ENCODE results near the gene RUNX1. TPM values are rescaled to one million over a fixed set of nuclear protein-coding genes. Genes with fewer than 3 reads are reported as not detected.

The RUNX1 gene
- total RNA-seq, 1 donor from 2014 or later, result 18.7 TPM

- Mint-ChIP-seq H3K9me3 (ENCODE audit: unreplicated experiment) (no peaks in the 10 kb centered on the region), H3K4me1 (ENCODE audit: unreplicated experiment) (peaks cover 5% of the 10 kb centered on the region), H3K4me3 (ENCODE audit: unreplicated experiment) (no peak overlapping the region), H3K27me3 (ENCODE audit: unreplicated experiment) (no peaks in the 10 kb centered on the region), H3K27ac (ENCODE audit: unreplicated experiment) (no peak overlapping the region), H3K36me3 (ENCODE audit: low read depth, unreplicated experiment) (no peaks in the 10 kb centered on the region)
- DNase-seq (ENCODE audit: low spot score), result no peak
- TF ChIP-seq, protein P1, sequence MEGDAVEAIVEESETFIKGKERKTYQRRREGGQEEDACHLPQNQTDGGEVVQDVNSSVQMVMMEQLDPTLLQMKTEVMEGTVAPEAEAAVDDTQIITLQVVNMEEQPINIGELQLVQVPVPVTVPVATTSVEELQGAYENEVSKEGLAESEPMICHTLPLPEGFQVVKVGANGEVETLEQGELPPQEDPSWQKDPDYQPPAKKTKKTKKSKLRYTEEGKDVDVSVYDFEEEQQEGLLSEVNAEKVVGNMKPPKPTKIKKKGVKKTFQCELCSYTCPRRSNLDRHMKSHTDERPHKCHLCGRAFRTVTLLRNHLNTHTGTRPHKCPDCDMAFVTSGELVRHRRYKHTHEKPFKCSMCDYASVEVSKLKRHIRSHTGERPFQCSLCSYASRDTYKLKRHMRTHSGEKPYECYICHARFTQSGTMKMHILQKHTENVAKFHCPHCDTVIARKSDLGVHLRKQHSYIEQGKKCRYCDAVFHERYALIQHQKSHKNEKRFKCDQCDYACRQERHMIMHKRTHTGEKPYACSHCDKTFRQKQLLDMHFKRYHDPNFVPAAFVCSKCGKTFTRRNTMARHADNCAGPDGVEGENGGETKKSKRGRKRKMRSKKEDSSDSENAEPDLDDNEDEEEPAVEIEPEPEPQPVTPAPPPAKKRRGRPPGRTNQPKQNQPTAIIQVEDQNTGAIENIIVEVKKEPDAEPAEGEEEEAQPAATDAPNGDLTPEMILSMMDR (IDR thresholded peaks at IDR 0.05; ENCODE audit: unreplicated experiment), result no peak
These were observed 118.1 kb downstream of the RUNX1 start for GRCh38 chr21:34930971-34931370.

DNA sequence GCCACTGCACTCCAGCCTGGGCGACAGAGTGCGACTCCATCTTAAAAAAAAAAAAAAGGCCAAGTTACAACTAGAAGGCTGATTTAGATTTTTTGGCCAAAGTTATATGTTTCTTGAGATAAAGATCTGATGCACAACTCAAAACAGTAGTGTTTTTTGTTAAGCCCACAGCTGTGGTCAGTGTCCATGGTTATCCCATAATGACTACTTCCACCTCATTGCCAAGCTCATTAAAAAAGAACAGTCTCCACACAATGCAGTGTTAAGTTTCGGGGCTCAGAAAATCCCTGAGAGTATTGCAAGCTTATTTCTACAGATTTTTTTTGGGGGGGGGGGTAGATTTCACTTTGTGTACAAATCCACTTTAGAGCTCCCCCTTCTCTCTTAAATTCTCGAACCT, 120.5 kb downstream of the RUNX1 start:
- DNase-seq (ENCODE audit: low spot score), result no peak
- no peaks in the 10 kb centered on the region for H3K36me3 Mint-ChIP-seq (ENCODE audit: low read depth, unreplicated experiment)
- H3K9me3 Mint-ChIP-seq (ENCODE audit: unreplicated experiment), result no peaks in the 10 kb centered on the region
- H3K4me1 Mint-ChIP-seq (ENCODE audit: unreplicated experiment), result peaks cover 21% of the 10 kb centered on the region
- H3K27ac Mint-ChIP-seq (ENCODE audit: unreplicated experiment), result no peak overlapping the region
- no peak overlapping the region for H3K4me3 Mint-ChIP-seq (ENCODE audit: unreplicated experiment)
- TF ChIP-seq, protein P1 (IDR thresholded peaks at IDR 0.05; ENCODE audit: unreplicated experiment), result no peak
- peaks cover under 1% of the 10 kb centered on the region for H3K27me3 Mint-ChIP-seq (ENCODE audit: unreplicated experiment)

DNA sequence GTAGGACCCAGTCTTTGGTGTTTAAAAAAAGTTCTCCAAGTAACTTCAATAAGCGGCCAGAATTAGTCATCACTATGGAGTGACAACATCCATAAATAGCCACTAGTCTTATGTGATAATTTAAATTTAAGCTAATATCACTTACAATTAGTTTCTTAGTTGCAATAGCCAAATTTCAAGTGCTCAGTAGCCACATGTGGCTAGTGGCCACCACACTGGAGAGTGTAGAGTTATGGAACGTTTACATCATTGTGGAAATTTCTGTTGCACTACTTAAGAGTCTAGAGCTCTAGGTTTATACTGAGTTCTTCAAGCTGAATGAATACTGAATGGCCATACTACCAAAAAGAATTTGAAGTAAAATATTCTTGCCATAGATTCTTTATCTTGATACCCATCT, 121.1 kb downstream of the RUNX1 start:
- TF ChIP-seq, protein P1 (IDR thresholded peaks at IDR 0.05; ENCODE audit: unreplicated experiment), result no peak
- no peaks in the 10 kb centered on the region for H3K36me3 Mint-ChIP-seq (ENCODE audit: low read depth, unreplicated experiment)
- no peak for DNase-seq (ENCODE audit: low spot score)
- H3K4me1 Mint-ChIP-seq (ENCODE audit: unreplicated experiment), result peaks cover 21% of the 10 kb centered on the region
- H3K4me3 Mint-ChIP-seq (ENCODE audit: unreplicated experiment), result no peak overlapping the region
- no peak overlapping the region for H3K27ac Mint-ChIP-seq (ENCODE audit: unreplicated experiment)
- H3K27me3 Mint-ChIP-seq (ENCODE audit: unreplicated experiment), result peaks cover 1% of the 10 kb centered on the region
- no peaks in the 10 kb centered on the region for H3K9me3 Mint-ChIP-seq (ENCODE audit: unreplicated experiment)

- TF ChIP-seq, protein P1 (IDR thresholded peaks at IDR 0.05; ENCODE audit: unreplicated experiment), result no peak
- peaks cover 1% of the 10 kb centered on the region for H3K27me3 Mint-ChIP-seq (ENCODE audit: unreplicated experiment)
- H3K4me1 Mint-ChIP-seq (ENCODE audit: unreplicated experiment), result peaks cover 21% of the 10 kb centered on the region
- no peak for DNase-seq (ENCODE audit: low spot score)
- H3K9me3 Mint-ChIP-seq (ENCODE audit: unreplicated experiment), result no peaks in the 10 kb centered on the region
- H3K36me3 Mint-ChIP-seq (ENCODE audit: low read depth, unreplicated experiment), result no peaks in the 10 kb centered on the region
- no peak overlapping the region for H3K4me3 Mint-ChIP-seq (ENCODE audit: unreplicated experiment)
- H3K27ac Mint-ChIP-seq (ENCODE audit: unreplicated experiment), result no peak overlapping the region
These were observed 122.2 kb downstream of the RUNX1 start for GRCh38 chr21:34926803-34927467.

DNA sequence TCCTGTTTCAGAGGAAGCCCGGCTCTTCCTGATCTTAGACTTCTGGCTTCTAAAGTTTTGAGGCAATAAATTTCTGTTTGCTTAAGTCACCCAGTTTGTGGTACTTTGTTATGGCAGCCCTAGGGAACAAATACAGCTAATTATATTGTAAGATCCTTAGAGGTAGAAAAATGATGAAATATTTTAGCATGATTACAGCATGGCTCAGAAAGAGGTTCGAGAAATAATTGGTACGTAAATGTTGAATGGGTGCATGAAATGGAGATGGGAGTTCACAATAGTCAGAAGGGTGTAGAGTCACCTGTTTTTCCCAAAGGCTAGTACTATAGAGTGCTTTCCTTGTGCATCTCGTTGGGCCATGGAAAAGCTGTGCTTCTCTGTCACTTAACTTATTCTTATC, 123.5 kb downstream of the RUNX1 start:
- TF ChIP-seq, protein P1 (IDR thresholded peaks at IDR 0.05; ENCODE audit: unreplicated experiment), result no peak
- Mint-ChIP-seq H3K4me1 (ENCODE audit: unreplicated experiment) (peaks cover 21% of the 10 kb centered on the region), H3K9me3 (ENCODE audit: unreplicated experiment) (no peaks in the 10 kb centered on the region), H3K27me3 (ENCODE audit: unreplicated experiment) (peaks cover 1% of the 10 kb centered on the region), H3K27ac (ENCODE audit: unreplicated experiment) (no peak overlapping the region), H3K36me3 (ENCODE audit: low read depth, unreplicated experiment) (no peaks in the 10 kb centered on the region), H3K4me3 (ENCODE audit: unreplicated experiment) (no peak overlapping the region)
- no peak for DNase-seq (ENCODE audit: low spot score)
